Esophagus muscularis mucosa (tissue), 4 donors: ENCODE measurements around the gene MRC2. TPM values are rescaled to one million over a fixed set of nuclear protein-coding genes. Genes with fewer than 3 reads are reported as not detected.

Experiments
- DNase-seq: peaks from one replicate; pipeline ENCODE4 v3.0.0-alpha.2; 2017; ENCODE audit errors: extremely low spot score
- H3K27ac ChIP-seq, 4 donors: fragments of 200-600 bp; sonication (generic); replicated peaks in 1 of 4; 1 replicate in 3 of 4; 2 replicates in 1 of 4; pipeline ENCODE4 v1.5.1; 2016 to 2019; ENCODE audit warnings: mild to moderate bottlenecking in 1 of 4
- H3K27me3 ChIP-seq, 4 donors: fragments of 200-600 bp; sonication (generic); one replicate each; pipeline versions ENCODE4 v1.5.1 to v1.6.0; 2016 to 2019
- H3K36me3 ChIP-seq, 4 donors: fragments of 200-600 bp; sonication (generic); one replicate each; pipeline ENCODE4 v1.5.1; 2016 to 2019
- H3K4me1 ChIP-seq, 4 donors: fragments of 200-600 bp; sonication (generic); one replicate each; pipeline ENCODE4 v1.5.1; 2016 to 2019
- H3K4me3 ChIP-seq, 4 donors: fragments of 200-600 bp; sonication (generic); 1 replicate in 2 of 4; 2 replicates in 2 of 4; pipeline ENCODE4 v1.5.1; 2016 to 2019; ENCODE audit warnings: mild to moderate bottlenecking in 4 of 4, moderate library complexity in 1 of 4
- H3K9me3 ChIP-seq, 4 donors: fragments of 200-600 bp; sonication (generic); 1 replicate in 3 of 4; 2 replicates in 1 of 4; pipeline ENCODE4 v1.5.1; 2016 to 2019
- CTCF ChIP-seq, 3 experiments: fragments of 200-600 bp in 2 of 3; fragments of 450-650 bp in 1 of 3; sonication (generic) in 2 of 3; IDR thresholded peaks; one replicate each; pipeline ENCODE4 v1.5.1; 2017 to 2019; ENCODE audit warnings: antibody characterized with exemption in 3 of 3, mild to moderate bottlenecking in 2 of 3, moderate library complexity in 1 of 3
- EP300 ChIP-seq: sonication (generic); formaldehyde crosslinking; IDR thresholded peaks from one replicate; pipeline ENCODE4 v1.6.1; 2017; ENCODE audit warnings: antibody characterized with exemption
- POLR2A ChIP-seq: fragments of 450-650 bp; IDR thresholded peaks from one replicate; pipeline ENCODE4 v1.6.1; 2017; ENCODE audit warnings: antibody characterized with exemption, moderate library complexity, mild to moderate bottlenecking, low read depth
- POLR2AphosphoS5 ChIP-seq, 2 donors: sonication (generic); formaldehyde crosslinking; IDR thresholded peaks; one replicate each; pipeline ENCODE4 v1.6.1; 2017; ENCODE audit warnings: antibody characterized with exemption in 2 of 2
- WGBS: methylation state at CpG from one replicate; pipeline ENCODE4 v1.1.5; 2018; 5-methylcytosine and 5-hydroxymethylcytosine counted together
- intact Hi-C: fragments of 100-400 bp; cut with DNase I; formaldehyde crosslinking; loops from one replicate; pipeline ENCODE4 v1.15.1; 2023
- total RNA-seq, 4 donors: library from RNA; depleted of rRNA; stranded (reverse); fragments of >200 nt; gene quantifications; one replicate each; pipeline versions ENCODE4 v1.1.0 to v1.2.1, GENCODE V29; 2016

The MRC2 gene
- total RNA-seq, 4 donors from 2014 or later, result 31.0 to 57.7 (median 40.4) TPM

- Histone ChIP-seq H3K27ac (no peak overlapping the region), H3K4me3 (no peak overlapping the region), H3K27me3 (peaks cover 0 to 5% (median 0%) of the 10 kb centered on the region in 4 donors), H3K4me1 (no peaks in the 10 kb centered on the region), H3K36me3 (no peaks in the 10 kb centered on the region), H3K9me3 (no peaks in the 10 kb centered on the region)
- TF ChIP-seq POLR2A, result no peak
- 98% methylated on average over 14 of the region's 23 CpGs for WGBS
- no peak for DNase-seq
- intact Hi-C loops, result no loop called here
Measured at GRCh38 chr17:62716834-62717588, 89.5 kb downstream of the MRC2 start.

GRCh38 chr17:62717589-62717855 is 90.1 kb downstream of the MRC2 start:
- Histone ChIP-seq H3K9me3 (no peaks in the 10 kb centered on the region), H3K36me3 (no peaks in the 10 kb centered on the region), H3K27me3 (peaks cover 0 to 5% (median 0%) of the 10 kb centered on the region in 4 donors), H3K4me3 (no peak overlapping the region), H3K4me1 (no peaks in the 10 kb centered on the region), H3K27ac (no peak overlapping the region)
- WGBS, result 98% methylated on average over 6 of the region's 6 CpGs
- TF ChIP-seq CTCF (IDR thresholded peaks at IDR 0.05) (no peak), EP300 (no peak), POLR2AphosphoS5 (IDR thresholded peaks at IDR 0.05) (no peak), POLR2A (no peak)
- intact Hi-C loops, result no loop called here
- no peak for DNase-seq

GRCh38 chr17:62717889-62718288 is 90.4 kb downstream of the MRC2 start:
- intact Hi-C loops, result no loop called here
- H3K27me3 ChIP-seq, result peaks cover 0 to 5% (median 0%) of the 10 kb centered on the region in 4 donors
- no peak for TF ChIP-seq POLR2AphosphoS5 (IDR thresholded peaks at IDR 0.05)
- no peak for TF ChIP-seq CTCF (IDR thresholded peaks at IDR 0.05)
- no peak for TF ChIP-seq EP300
- no peak for TF ChIP-seq POLR2A
- H3K9me3 ChIP-seq, result no peaks in the 10 kb centered on the region
- H3K36me3 ChIP-seq, result no peaks in the 10 kb centered on the region
- H3K4me1 ChIP-seq, result no peaks in the 10 kb centered on the region
- H3K27ac ChIP-seq, result no peak overlapping the region
- DNase-seq, result no peak
- 94% methylated on average over 8 of the region's 8 CpGs for WGBS
- no peak overlapping the region for H3K4me3 ChIP-seq

- no peaks in the 10 kb centered on the region for H3K9me3 ChIP-seq
- no peak overlapping the region for H3K4me3 ChIP-seq
- H3K36me3 ChIP-seq, result no peaks in the 10 kb centered on the region
- H3K4me1 ChIP-seq, result no peaks in the 10 kb centered on the region
- intact Hi-C loops, result no loop called here
- WGBS, result 75% methylated on average over 11 of the region's 11 CpGs
- no peak overlapping the region for H3K27ac ChIP-seq
- H3K27me3 ChIP-seq, result peaks cover 0 to 5% (median 0%) of the 10 kb centered on the region in 4 donors
- no peak for DNase-seq
- TF ChIP-seq EP300 (no peak), POLR2A (no peak), CTCF (IDR thresholded peaks at IDR 0.05) (no peak), POLR2AphosphoS5 (IDR thresholded peaks at IDR 0.05) (no peak)
Measured at GRCh38 chr17:62718429-62718828, 91.0 kb downstream of the MRC2 start.

GRCh38 chr17:62719586-62719985 is 92.1 kb downstream of the MRC2 start:
- Histone ChIP-seq H3K36me3 (no peaks in the 10 kb centered on the region), H3K4me1 (no peaks in the 10 kb centered on the region), H3K27me3 (peaks cover 0 to 5% (median 0%) of the 10 kb centered on the region in 4 donors), H3K9me3 (no peaks in the 10 kb centered on the region), H3K4me3 (no peak overlapping the region), H3K27ac (no peak overlapping the region)
- no peak for DNase-seq
- TF ChIP-seq CTCF (IDR thresholded peaks at IDR 0.05), result no peak
- no peak for TF ChIP-seq POLR2AphosphoS5 (IDR thresholded peaks at IDR 0.05)
- no peak for TF ChIP-seq POLR2A
- no peak for TF ChIP-seq EP300
- 93% methylated on average over 1 of the region's 1 CpG for WGBS
- intact Hi-C loops, result no loop called here
